HAP-1 (cell line): Measurements from ENCODE around the gene POMT1.
"Not testable (repeated sequence)": the region's sequence is repeated elsewhere in the genome, so short reads cannot be mapped to it uniquely, and the experiment has no call there.

Source experiments
- DNase-seq, 2 experiments: peaks; one replicate each; pipeline ENCODE4 v3.0.0-alpha.2; 2016 to 2020; ENCODE audit warnings: low spot score in 2 of 2
- H3K27me3 ChIP-seq: fragments of 250-450 bp; sonication (Bioruptor Pico); 2 replicates; pipeline ENCODE4 v1.5.1; 2020; ENCODE audit warnings: low read depth, mild to moderate bottlenecking, moderate library complexity
- H3K36me3 ChIP-seq: fragments of 250-450 bp; sonication (Bioruptor Pico); replicated peaks from 2 replicates; pipeline ENCODE4 v1.5.1; 2020; ENCODE audit warnings: mild to moderate bottlenecking
- H3K4me1 ChIP-seq: fragments of 250-450 bp; sonication (Bioruptor Pico); 2 replicates; pipeline ENCODE4 v1.5.1; 2020; ENCODE audit warnings: mild to moderate bottlenecking
- H3K4me3 ChIP-seq: fragments of 250-450 bp; sonication (Bioruptor Pico); 2 replicates; pipeline ENCODE4 v1.5.1; 2020; ENCODE audit warnings: mild to moderate bottlenecking, moderate library complexity
- H3K9me3 ChIP-seq: fragments of 250-450 bp; sonication (Bioruptor Pico); 2 replicates; pipeline ENCODE4 v1.5.1; 2020; ENCODE audit warnings: mild to moderate bottlenecking, moderate library complexity
- in situ Hi-C: fragments of 300-500 bp; cut with MboI; formaldehyde crosslinking; loops from 3 replicates; pipeline ENCODE4 v1.14.3; 2020; ENCODE audit warnings: low sequenced_read_pairs, inconsistent platforms, mixed read lengths

The POMT1 gene

DNA sequence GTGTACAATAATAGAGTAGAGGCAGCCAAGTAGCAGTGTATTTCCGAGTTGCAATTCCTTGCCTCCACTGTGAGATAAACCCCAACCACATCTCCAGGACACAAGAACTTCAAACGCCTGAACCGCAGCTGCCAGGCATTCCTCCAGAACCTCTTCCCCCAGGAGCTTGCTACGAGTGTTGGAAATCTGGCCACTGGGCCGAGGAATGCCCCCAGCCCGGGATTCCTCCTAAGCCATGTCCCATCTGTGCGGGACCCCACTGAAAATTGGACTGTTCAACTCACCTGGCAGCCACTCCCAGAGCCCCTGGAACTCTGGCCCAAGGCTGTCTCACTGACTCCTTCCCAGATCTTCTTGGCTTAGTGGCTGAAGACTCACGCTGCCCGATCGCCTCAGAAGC lies 46.5 kb downstream of the POMT1 start:
- H3K4me1 ChIP-seq, H3K9me3 ChIP-seq, DNase-seq, H3K4me3 ChIP-seq, H3K27me3 ChIP-seq, H3K36me3 ChIP-seq, in situ Hi-C loops: not testable (repeated sequence)

DNA sequence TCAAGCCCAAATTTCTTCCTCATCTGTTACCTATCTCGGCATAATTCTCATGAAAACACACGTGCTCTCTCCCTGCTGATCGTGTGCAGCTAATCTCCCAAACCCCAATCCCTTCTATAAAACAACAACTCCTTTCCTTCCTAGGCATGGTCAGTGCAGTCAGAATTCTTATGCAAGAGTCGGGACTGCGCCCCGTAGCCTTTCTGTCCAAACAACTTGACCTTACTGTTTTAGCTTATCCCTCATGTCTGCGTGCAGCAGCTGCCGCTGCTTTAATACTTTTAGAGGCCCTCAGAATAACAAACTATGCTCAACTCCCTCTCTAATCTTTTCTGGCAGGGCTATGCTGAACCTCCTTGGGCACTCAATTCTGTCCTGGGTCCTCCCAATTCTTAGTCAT lies 47.7 kb downstream of the POMT1 start:
- H3K9me3 ChIP-seq, in situ Hi-C loops, DNase-seq, H3K4me3 ChIP-seq, H3K27me3 ChIP-seq, H3K36me3 ChIP-seq, H3K4me1 ChIP-seq: not testable (repeated sequence)

DNA sequence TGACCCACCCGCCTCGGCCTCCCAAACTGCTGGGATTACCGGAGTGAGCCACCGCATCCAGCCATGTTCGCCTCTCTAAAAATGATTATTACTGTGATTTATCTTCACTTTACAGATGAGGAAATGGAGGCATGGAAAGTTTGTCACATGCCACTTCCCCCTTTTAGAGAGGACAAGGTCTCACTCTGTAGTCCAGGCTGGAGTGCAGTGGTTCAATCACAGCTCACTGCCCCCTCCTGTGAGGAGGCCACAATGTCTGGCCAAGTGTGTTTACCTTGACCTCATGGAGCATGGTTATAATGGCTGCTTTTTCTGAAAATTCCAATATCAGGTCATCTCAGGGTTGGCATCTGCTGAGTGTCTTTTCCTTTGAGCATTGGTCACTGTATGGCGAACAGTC lies 49.3 kb downstream of the POMT1 start:
- in situ Hi-C loops: no loop called here
- DNase-seq: no peak
- Histone ChIP-seq H3K27me3 (no peaks in the 10 kb centered on the region; the same call in 1 of the 2 replicates), H3K36me3 (no peaks in the 10 kb centered on the region), H3K9me3 (no peaks in the 10 kb centered on the region), H3K4me1 (no peaks in the 10 kb centered on the region), H3K4me3 (no peak overlapping the region)

DNA sequence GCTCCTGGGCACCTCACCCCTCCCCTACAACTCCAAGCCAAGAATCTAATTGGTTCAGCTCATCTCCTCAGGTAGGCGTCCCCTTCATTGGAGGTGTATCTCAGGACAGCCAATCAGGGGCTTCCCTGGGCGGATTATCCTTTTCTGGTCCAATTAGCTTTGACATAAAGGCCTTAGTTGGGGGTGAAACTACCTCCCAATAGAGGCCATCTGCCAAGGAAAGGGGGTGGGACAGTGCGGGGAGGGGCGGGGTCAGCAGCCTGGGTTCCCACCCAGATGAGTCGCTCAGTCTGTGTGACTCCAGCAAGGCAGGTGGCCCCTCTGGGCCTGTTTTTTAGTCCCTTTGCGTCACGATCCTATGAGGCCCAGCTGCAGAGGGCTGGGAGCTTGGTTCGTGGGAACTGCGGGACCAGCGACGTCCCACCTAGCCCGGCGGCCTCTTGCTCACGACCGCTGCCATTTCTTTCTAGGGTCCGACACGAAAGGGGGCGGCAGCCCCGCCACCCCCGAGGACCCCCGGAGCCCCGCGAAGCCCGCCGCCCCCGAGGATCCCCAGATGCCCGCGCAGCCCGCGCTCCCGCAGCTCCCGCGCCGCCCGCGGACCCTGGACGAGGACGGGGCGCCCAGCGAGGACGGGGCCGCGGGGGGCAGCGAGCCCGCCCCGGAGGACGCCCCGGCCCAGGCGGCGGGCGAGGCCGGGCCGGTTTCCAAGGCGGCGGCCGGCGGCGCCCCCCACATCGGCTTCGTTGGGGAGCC lies 51.5 kb downstream of the POMT1 start:
- in situ Hi-C loops: no loop called here
- H3K36me3 ChIP-seq: no peaks in the 10 kb centered on the region
- no peak for DNase-seq
- H3K9me3 ChIP-seq: no peaks in the 10 kb centered on the region; the same call in 1 of the 2 replicates
- no peaks in the 10 kb centered on the region for H3K4me1 ChIP-seq
- H3K4me3 ChIP-seq: no peak overlapping the region
- H3K27me3 ChIP-seq: no peaks in the 10 kb centered on the region

DNA sequence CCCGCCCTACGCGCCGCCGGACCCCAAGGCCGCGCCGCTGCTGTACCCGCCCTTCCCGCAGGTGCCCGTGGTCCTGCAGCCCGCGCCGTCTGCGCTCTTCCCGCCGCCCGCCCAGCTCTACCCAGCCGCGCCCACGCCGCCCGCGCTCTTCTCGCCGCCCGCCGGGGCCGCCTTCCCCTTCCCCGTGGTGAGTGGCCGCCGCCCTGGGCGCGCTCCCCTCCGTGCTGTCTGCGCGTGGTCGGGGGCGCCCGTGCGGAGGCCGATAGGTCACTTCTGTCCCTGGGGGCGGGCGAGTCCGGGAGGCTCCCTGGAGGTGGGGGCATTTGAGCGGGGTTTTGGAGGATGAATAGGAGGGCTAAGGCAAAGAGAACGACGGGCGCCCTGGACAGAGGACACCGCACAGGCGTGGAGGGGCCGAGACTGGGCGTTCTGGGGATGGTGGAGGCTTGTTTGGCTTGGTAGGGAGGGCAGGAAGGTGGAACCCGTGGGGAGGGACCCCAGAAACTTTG lies 52.2 kb downstream of the POMT1 start:
- in situ Hi-C loops: no loop called here
- H3K4me3 ChIP-seq: no peak overlapping the region
- DNase-seq: no peak
- H3K36me3 ChIP-seq: no peaks in the 10 kb centered on the region
- H3K27me3 ChIP-seq: no peaks in the 10 kb centered on the region
- no peaks in the 10 kb centered on the region for H3K4me1 ChIP-seq
- no peaks in the 10 kb centered on the region; the same call in 1 of the 2 replicates for H3K9me3 ChIP-seq

DNA sequence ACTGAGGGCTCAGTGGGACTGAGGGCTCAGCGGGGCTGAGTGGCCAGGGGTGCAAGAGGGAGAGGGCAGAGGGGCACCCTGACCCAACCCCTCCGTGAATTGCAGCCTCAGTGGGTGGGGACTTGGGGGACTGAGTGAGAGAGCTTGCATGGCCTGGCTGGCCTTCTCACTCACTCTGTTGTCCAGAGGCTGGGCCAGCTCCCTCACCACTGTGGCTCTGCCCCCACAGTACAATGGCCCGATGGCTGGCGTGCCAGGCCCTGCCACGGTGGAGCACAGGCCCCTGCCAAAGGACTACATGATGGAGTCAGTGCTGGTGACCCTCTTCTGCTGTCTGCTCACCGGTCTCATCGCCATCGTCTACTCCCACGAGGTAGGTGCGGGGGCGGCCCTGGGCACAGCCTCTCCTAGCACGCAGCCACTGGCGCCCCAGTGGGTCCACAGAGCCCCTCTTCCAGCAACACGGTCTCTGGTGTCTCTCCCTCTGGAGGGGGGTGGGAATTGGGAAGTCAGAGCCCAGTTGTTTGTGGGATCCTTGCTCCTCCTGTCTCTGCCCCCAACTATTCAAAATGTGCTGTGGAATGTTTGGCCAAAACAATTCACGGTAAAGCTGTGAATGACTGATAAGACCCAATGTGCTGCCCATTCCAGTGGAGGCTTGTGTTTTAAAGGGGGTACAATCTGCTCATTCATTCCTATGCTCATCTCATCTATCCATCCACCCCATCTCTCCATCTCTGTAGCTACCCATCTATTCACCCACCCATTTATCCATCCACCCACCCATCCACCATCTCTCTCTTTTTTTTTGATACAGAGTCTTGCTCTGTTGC lies 53.3 kb downstream of the POMT1 start:
- Histone ChIP-seq H3K4me3 (no peak overlapping the region), H3K9me3 (no peaks in the 10 kb centered on the region; the same call in 1 of the 2 replicates), H3K4me1 (no peaks in the 10 kb centered on the region), H3K27me3 (no peaks in the 10 kb centered on the region), H3K36me3 (no peaks in the 10 kb centered on the region)
- no peak for DNase-seq
- in situ Hi-C loops: no loop called here

DNA sequence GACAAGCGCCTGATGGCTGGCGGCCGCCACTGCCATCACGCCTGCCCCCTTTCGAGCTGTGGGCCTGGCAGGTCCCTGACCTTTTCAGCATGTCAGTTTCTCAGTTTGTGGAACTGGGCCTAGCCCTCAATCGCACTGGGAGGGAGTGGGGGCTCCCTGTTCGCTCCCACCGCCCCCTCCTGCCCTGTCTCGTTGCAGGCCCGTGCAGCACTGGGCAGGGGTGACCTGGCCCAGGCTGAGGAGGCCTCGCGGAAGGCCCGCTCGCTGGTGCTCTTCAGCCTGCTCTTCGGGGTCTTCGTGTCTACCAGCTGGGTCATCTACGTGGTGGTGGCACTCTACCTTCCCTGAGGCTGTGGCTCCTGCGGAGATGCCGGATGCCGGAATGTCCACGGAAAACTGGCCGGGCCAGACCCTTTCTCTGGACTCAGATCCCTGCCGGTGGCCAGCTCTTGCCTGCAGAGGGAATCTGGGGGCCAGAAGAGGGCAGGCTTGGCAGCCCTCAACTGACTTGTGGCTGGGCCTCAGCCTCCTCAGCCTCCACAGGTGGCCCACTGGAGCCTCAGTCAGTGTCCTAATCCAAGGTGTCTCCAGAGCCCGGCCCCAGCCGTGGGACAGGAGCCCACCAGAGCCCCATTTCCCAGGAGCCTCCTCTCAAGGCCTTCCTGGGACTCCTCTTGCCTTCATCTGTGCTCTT lies 55.3 kb downstream of the POMT1 start:
- DNase-seq: no peak
- in situ Hi-C loops: no loop called here
- Histone ChIP-seq H3K4me3 (no peak overlapping the region), H3K27me3 (no peaks in the 10 kb centered on the region), H3K4me1 (no peaks in the 10 kb centered on the region), H3K9me3 (no peaks in the 10 kb centered on the region; the same call in 1 of the 2 replicates), H3K36me3 (no peaks in the 10 kb centered on the region)

DNA sequence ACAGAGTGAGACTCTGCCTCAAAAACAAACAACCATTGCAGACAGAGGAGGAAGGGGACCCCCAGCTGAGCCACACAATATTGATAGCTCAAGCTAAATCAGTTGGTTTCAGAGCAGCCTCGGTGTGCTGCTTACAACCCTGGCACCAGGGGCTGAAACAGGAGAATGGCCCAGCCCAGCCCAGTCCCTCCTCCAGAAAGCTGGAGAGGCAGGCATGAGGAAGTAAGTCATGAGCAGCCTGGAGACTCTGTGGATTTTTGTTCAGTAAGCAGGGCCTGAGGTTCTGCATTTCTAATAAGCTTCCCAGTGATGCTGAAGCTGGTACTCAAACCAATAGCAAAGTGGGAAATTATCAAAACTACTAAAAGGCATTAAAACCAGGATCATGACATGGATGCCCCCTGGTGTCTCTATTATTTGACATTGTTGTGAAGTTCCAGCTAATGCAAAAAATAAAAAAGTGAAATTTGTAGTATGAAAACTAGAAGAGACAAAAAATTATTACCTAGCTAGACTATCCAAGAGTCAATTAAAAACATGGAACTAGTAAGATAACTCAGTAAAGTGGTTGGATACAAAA lies 56.8 kb downstream of the POMT1 start:
- Histone ChIP-seq H3K36me3 (no peaks in the 10 kb centered on the region), H3K4me3 (no peak overlapping the region), H3K4me1 (no peaks in the 10 kb centered on the region), H3K27me3 (no peaks in the 10 kb centered on the region), H3K9me3 (no peaks in the 10 kb centered on the region; the same call in 1 of the 2 replicates)
- no peak for DNase-seq
- in situ Hi-C loops: no loop called here

DNA sequence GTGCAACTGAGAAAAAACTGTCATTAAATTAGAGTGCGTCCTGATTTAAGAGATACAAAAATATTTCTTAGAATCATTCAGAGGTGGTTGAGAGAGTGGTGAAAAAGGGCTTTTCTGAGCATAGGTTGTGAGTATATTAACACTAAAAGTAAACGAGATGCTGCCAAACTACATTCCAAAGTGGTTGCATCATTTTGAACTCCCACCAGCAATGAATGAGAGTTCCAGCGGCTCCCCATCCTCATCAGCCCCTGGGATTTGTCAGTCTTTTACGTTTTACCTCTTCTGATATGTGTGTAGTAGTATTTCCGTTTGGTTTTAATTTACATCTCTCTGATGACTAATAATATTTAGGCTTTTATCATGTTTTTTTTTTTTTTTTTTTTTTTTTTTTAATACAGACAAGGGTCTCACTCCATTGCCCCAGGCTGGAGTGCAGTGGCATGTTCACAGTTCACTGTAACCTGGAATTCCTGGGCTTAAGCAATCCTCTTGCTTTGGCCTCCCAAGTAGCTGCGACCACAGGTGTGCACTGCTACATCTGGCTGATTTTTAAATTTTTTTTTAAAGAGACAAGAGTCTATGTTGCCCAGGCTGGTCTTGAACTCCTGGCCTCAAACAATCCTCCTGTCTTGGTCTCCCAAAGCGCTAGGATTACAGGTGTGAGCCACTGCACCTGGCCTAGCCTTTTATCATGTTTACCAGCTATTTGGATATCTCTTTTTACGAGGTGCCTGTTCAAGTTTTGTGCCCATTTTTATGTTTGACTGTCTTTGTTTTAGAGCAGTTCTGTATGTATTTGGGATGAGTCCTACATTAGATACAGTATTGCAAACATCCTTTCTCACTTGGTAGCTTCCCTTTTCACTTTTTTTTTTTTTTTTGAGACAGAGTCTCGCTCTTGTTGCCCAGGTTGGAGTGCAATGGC lies 59.6 kb downstream of the POMT1 start:
- in situ Hi-C loops: no loop called here
- DNase-seq: no peak
- Histone ChIP-seq H3K9me3 (no peaks in the 10 kb centered on the region; the same call in 1 of the 2 replicates), H3K27me3 (no peaks in the 10 kb centered on the region), H3K36me3 (no peaks in the 10 kb centered on the region), H3K4me1 (no peaks in the 10 kb centered on the region), H3K4me3 (no peak overlapping the region)

DNA sequence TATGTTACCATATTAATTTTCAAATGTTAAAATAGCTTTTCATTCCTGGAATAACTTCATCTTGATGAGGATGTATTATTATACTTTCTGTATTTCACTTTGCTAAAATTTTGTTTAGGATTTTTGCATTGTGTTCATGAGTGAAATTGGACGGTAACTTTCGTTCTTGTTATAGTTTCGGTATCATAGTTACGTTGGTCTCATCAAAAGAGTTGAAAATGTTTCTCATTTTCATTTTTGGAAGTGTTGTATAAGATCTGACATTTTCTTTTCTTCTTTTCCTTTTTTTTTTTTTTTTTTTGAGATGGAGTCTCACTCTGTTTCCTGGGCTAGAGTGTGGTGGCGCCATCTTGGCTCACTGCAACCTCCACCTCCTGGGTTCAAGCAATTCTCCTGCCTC lies 62.7 kb downstream of the POMT1 start:
- DNase-seq: no peak
- H3K27me3 ChIP-seq: no peaks in the 10 kb centered on the region
- H3K9me3 ChIP-seq: no peaks in the 10 kb centered on the region
- H3K4me3 ChIP-seq: no peak overlapping the region
- no peaks in the 10 kb centered on the region for H3K4me1 ChIP-seq
- in situ Hi-C loops: no loop called here
- H3K36me3 ChIP-seq: no peaks in the 10 kb centered on the region

DNA sequence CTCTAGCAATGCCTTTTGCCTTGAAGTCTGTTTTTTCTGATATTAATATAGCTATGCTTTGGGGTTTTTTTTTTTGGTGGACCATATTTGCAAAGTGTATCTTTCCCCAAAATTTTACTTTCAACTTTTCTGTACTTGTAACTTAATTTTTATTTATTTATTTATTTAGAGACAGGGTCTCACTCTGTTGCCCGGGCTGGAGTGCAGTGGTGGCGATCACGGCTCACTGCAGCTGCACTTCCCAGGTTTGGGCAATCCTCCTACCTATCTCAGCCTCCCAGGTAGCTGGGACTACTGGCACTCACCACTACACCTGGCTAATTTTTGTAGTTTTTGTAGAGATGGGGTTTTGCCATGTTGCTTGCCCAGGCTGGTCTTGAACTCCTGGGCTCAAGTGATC lies 63.4 kb downstream of the POMT1 start:
- in situ Hi-C loops: no loop called here
- H3K9me3 ChIP-seq: no peaks in the 10 kb centered on the region
- DNase-seq: no peak

DNA sequence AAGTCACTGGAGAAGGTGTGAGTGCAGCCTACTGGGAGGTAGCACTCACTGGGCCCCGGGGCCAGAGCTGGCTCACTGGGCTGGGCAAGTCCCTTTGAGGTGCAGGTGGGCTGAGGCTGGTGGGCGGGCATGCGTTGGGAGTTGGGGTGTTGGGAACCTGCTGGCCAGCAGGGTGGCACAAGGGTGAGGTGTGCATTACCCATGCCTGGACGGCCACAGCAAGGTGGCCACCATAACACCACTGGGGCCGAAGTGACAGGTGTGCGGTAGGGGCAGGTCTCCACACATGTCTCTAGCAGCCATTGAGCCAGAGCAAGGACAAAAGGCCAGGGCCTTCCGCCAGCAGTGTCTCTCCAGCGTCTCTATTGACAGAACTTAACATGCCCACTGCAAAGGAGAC lies 65.2 kb downstream of the POMT1 start:
- in situ Hi-C loops: no loop called here

More for the DNA sequence above, 63.4 kb downstream of the POMT1 start:
- H3K36me3 ChIP-seq: no peaks in the 10 kb centered on the region
- H3K4me3 ChIP-seq: no peak overlapping the region
- no peaks in the 10 kb centered on the region for H3K4me1 ChIP-seq
- H3K27me3 ChIP-seq: no peaks in the 10 kb centered on the region

More for the DNA sequence above, 65.2 kb downstream of the POMT1 start:
- Histone ChIP-seq H3K4me1 (no peaks in the 10 kb centered on the region), H3K4me3 (no peak overlapping the region), H3K9me3 (no peaks in the 10 kb centered on the region), H3K36me3 (no peaks in the 10 kb centered on the region), H3K27me3 (no peaks in the 10 kb centered on the region)
- no peak for DNase-seq
